Heart right ventricle (tissue), 16 donors: ENCODE results near the gene PGBD4. TPM values are rescaled to one million over a fixed set of nuclear protein-coding genes. Genes with fewer than 3 reads are reported as not detected.

Experiments
- ATAC-seq, 8 donors: fragments of 200-7000 bp; cut with Tn5 transposase; one replicate each; pipeline ENCODE4 v1.9.1; 2020; ENCODE audit warnings: mild to moderate bottlenecking in 8 of 8, moderate library complexity in 8 of 8, moderate number of reproducible peaks in 1 of 8
- DNase-seq, 2 donors: peaks; one replicate each; pipeline ENCODE4 v3.0.0-alpha.2; 2020
- H3K27ac ChIP-seq, 10 donors: fragments of 200-600 bp; sonication (generic) in 2 of 10; one replicate each; pipeline versions ENCODE4 v1.5.0 to v1.8.0; 2020 to 2022; ENCODE audit warnings: mild to moderate bottlenecking in 3 of 10
- H3K27me3 ChIP-seq, 7 donors: fragments of 200-600 bp; one replicate each; pipeline ENCODE4 v1.8.0; 2021 to 2022; ENCODE audit warnings: mild to moderate bottlenecking in 2 of 7
- H3K36me3 ChIP-seq, 9 donors: fragments of 200-600 bp; sonication (generic) in 1 of 9; one replicate each; pipeline versions ENCODE4 v1.5.0 to v1.8.0; 2020 to 2022; ENCODE audit warnings: mild to moderate bottlenecking in 2 of 9
- H3K4me1 ChIP-seq, 9 donors: fragments of 200-600 bp; sonication (generic) in 1 of 9; one replicate each; pipeline versions ENCODE4 v1.5.0 to v1.8.0; 2020 to 2022; ENCODE audit warnings: mild to moderate bottlenecking in 4 of 9
- H3K4me3 ChIP-seq, 10 donors: fragments of 200-600 bp; sonication (generic) in 2 of 10; one replicate each; pipeline versions ENCODE4 v1.5.0 to v1.8.0; 2020 to 2022; ENCODE audit warnings: mild to moderate bottlenecking in 7 of 10, moderate library complexity in 2 of 10
- H3K9me3 ChIP-seq, 11 donors: fragments of 200-600 bp in 10 of 11; sonication (generic) in 2 of 11; one replicate each; pipeline versions ENCODE4 v1.5.0 to v1.8.0; 2013 to 2022; ENCODE audit warnings: mild to moderate bottlenecking in 2 of 11, control low read depth in 1 of 11, moderate library complexity in 1 of 11
- CTCF ChIP-seq, 9 donors: fragments of 200-600 bp; sonication (generic) in 2 of 9; IDR thresholded peaks; one replicate each; pipeline versions ENCODE4 v1.5.0 to v1.8.0; 2021 to 2022; ENCODE audit warnings: antibody characterized with exemption in 9 of 9, mild to moderate bottlenecking in 5 of 9, moderate library complexity in 1 of 9
- WGBS, 2 donors: extraction: QIAGEN DNeasy Blood & Tissue Kit; methylation state at CpG; one replicate each; pipeline ENCODE4 v1.1.7; 2013; ENCODE audit warnings: inconsistent platforms in 1 of 2; 5-methylcytosine and 5-hydroxymethylcytosine counted together
- intact Hi-C, 10 donors: fragments of 100-400 bp; cut with DNase I; formaldehyde crosslinking; loops; one replicate each; pipeline versions ENCODE4 v1.11.1 to v1.14.2; 2022
- polyA plus RNA-seq, 2 donors: library from polyadenylated mRNA; stranded (reverse); fragments of 200-250 nt; gene quantifications; one replicate each; pipeline ENCODE4 v1.2.3, GENCODE V29; 2013
- total RNA-seq, 10 donors: library from RNA; stranded (reverse); fragmentation: NEBNext Ultra II Directional in 3 of 10; extraction: Animal tissue kit (Norgen Biotek cat#: 25700) in 3 of 10; gene quantifications; one replicate each; pipeline versions ENCODE4 v1.2.1 to v1.2.4, GENCODE V29; 2021 to 2023
- donor health status: Arrhythmogenic right ventricular cardiomyopathy.
- donor health status: ischemic (EF 13 %, LVEDD 7.1; RV severe dilation, severe dysfunction).
- donor health status: healthy with polysubstance abuse.
- donor health status: DM: no; HTN: yes; CAD: no.
- donor health status: DM: no; HTN: no; CAD: no.
- donor health status: ischemic (EF 25% LVEDD 6.9; RV normal size, moderate dysfunction).
- donor health status: ischemic (EF 25% LVEDD 5.7; RV mildly dilated, moderate dysfunction).
- donor health status: healthy.
- donor health status: DM: yes; HTN: yes; CAD: no.
- donor health status: Ischemic cardiomyopathy.
- donor health status: ischemic (EF 35%, LVEDD 5.7; RV mildly dilated, moderate dysfunction).
- donor health status: nonischemic (EF 11% LVEDD 7.7; RV severe dilation, severe dysfunction).
- donor health status: DM: yes; HTN: yes; CAD: no.
- donor health status: PGD.
- donor health status: ischemic (EF 29% LVEDD 5.4; RV normal size, mild dysfunction).
- donor health status: nonischemic (EF 23%, LVEDD 6.1; RV moderate dilation, normal function).

The PGBD4 gene
- total and polyA plus RNA-seq, 12 donors, result 0.39 to 2.5 (median 1.8) TPM

- Histone ChIP-seq H3K4me3 (no peak overlapping the region), H3K27ac (no peak overlapping the region), H3K4me1 (no peaks in the 10 kb centered on the region), H3K27me3 (peaks cover 0 to 17% (median 0%) of the 10 kb centered on the region in 7 donors), H3K9me3 (no peaks in the 10 kb centered on the region), H3K36me3 (no peaks in the 10 kb centered on the region)
- DNase-seq (no peak), ATAC-seq (no peak)
- TF ChIP-seq CTCF (IDR thresholded peaks at IDR 0.05), result peak in 7 of 9 donors; percentile 37 to 56 (median 43)
- intact Hi-C loops, result loop anchor here in 7 of 10 donors (5.0 to 10.0 kb wide), 4 partner anchors 75 to 255 kb away; partner anchors contain the start of genes KATNBL1 (in 3 of the 7), LPCAT4 (in 3 of the 7) and AVEN (in 1 of the 7)
- WGBS, 2 donors, result 60 to 71% methylated on average over 5 of the region's 5 CpGs
These were observed 8.1 kb downstream of the PGBD4 start for GRCh38 chr15:34109797-34110663.

GRCh38 chr15:34111488-34111887 is 9.6 kb downstream of the PGBD4 start:
- 62 to 73% methylated on average over 6 of the region's 6 CpGs for WGBS, 2 donors
- no peaks in the 10 kb centered on the region for H3K36me3 ChIP-seq
- no peak overlapping the region for H3K27ac ChIP-seq
- no peaks in the 10 kb centered on the region for H3K9me3 ChIP-seq
- DNase-seq (no peak), ATAC-seq (no peak)
- no peak for TF ChIP-seq CTCF (IDR thresholded peaks at IDR 0.05)
- intact Hi-C loops, result loop anchor here in 2 of 10 donors (10.0 kb wide), 1 partner anchor 103 kb away; the partner anchor contains the start of gene KATNBL1 (in 2 of the 2)
- no peak overlapping the region for H3K4me3 ChIP-seq
- H3K27me3 ChIP-seq, result peaks cover 0 to 19% (median 0%) of the 10 kb centered on the region in 7 donors
- H3K4me1 ChIP-seq, result no peaks in the 10 kb centered on the region

GRCh38 chr15:34114215-34114614 is 12.3 kb downstream of the PGBD4 start:
- TF ChIP-seq CTCF (IDR thresholded peaks at IDR 0.05), result no peak
- WGBS, 2 donors, result 48 to 49% methylated on average over 2 of the region's 2 CpGs
- intact Hi-C loops, result loop anchor here in 2 of 10 donors (10.0 kb wide), 1 partner anchor 101 kb away; the partner anchor contains the start of gene KATNBL1 (in 2 of the 2)

GRCh38 chr15:34114739-34115138 is 12.9 kb downstream of the PGBD4 start:
- Histone ChIP-seq H3K4me3 (no peak overlapping the region), H3K27me3 (peaks cover 0 to 22% (median 0%) of the 10 kb centered on the region in 7 donors), H3K27ac (no peak overlapping the region), H3K36me3 (no peaks in the 10 kb centered on the region), H3K9me3 (no peaks in the 10 kb centered on the region), H3K4me1 (no peaks in the 10 kb centered on the region)
- no peak for ATAC-seq
- intact Hi-C loops, result loop anchor here in 2 of 10 donors (10.0 kb wide), 1 partner anchor 100 kb away; the partner anchor contains the start of gene KATNBL1 (in 2 of the 2)
- no peak for DNase-seq
- 56 to 75% methylated on average over 3 of the region's 3 CpGs for WGBS, 2 donors
- TF ChIP-seq CTCF (IDR thresholded peaks at IDR 0.05), result no peak

More at GRCh38 chr15:34114215-34114614, 12.3 kb downstream of the PGBD4 start:
- no peaks in the 10 kb centered on the region for H3K36me3 ChIP-seq
- ATAC-seq (no peak), DNase-seq (no peak)
- no peak overlapping the region for H3K27ac ChIP-seq
- no peaks in the 10 kb centered on the region for H3K4me1 ChIP-seq
- H3K4me3 ChIP-seq, result no peak overlapping the region
- H3K27me3 ChIP-seq, result peaks cover 0 to 19% (median 0%) of the 10 kb centered on the region in 7 donors
- H3K9me3 ChIP-seq, result no peaks in the 10 kb centered on the region
